ENCODE results near the gene CRK. TPM values are rescaled to one million over a fixed set of nuclear protein-coding genes. Genes with fewer than 3 reads are reported as not detected.

The CRK gene
- total and polyA plus RNA-seq, 2 of the 4 experiments (the other 2 are of a cell fraction) = 57.6 to 100 TPM

DNA sequence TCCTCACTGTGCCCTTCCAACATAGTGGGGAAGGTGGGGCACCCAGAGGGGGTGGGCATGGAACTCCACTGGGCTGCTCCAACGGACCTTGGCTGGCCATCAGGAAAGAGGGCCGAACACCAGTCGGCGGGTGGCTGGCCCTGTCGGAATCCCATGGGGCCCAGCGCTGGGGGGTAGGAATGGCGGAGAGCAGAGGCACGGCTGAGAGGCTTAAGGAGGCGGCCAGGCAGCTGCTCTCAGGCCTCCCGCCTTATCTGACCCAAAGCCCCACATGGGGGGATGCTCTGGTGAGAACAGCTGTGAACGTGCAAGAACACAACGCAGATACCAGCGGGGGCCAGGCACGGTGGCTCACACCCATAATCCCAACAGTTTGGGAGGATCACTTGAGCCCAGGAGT lies 40.8 kb upstream of the CRK start:
- Histone ChIP-seq H2AK9ac (replicated peaks; ENCODE audit: low read depth, low read length, poor library complexity) (peak overlapping the region; percentile 26), H3K79me1 (ENCODE audit: low read depth in 1 of 2, low read length in 2 of 2) (peaks cover 0 to 12% of the 10 kb centered on the region in 2 experiments; a peak in 2 of 4 replicates), H3K9me1 (ENCODE audit: insufficient read depth, low read length) (peaks cover 9% of the 10 kb centered on the region; the same call in 1 of the 2 replicates), H3K4me2 (ENCODE audit: low read depth, low read length) (no peak overlapping the region), H3K14ac (replicated peaks; ENCODE audit: low read depth, low read length) (no peak overlapping the region), H3K18ac (ENCODE audit: low read depth, low read length) (no peak overlapping the region), H2BK20ac (ENCODE audit: low read depth, low read length) (no peak overlapping the region), H3K36me3 (ENCODE audit: control insufficient read depth, insufficient read depth, low read length) (peaks cover 14% of the 10 kb centered on the region), H3K27me3 (ENCODE audit: control insufficient read depth, insufficient read depth, low read length) (no peaks in the 10 kb centered on the region), H3K9ac (ENCODE audit: low read depth, low read length) (no peak overlapping the region), H2BK5ac (ENCODE audit: low read depth, low read length, poor library complexity, severe bottlenecking) (no peak overlapping the region), H3K27ac (ENCODE audit: insufficient read depth, low read length) (no peak overlapping the region), H4K8ac (ENCODE audit: low read depth in 2 of 2, low read length in 2 of 2) (no peak overlapping the region), H2BK15ac (ENCODE audit: low read depth, low read length) (no peak overlapping the region), H3K4me3 (ENCODE audit: insufficient read depth, low read depth, low read length) (no peak overlapping the region), H4K91ac (ENCODE audit: insufficient read depth, low read depth, low read length) (no peak overlapping the region), H3K4me1 (ENCODE audit: control insufficient read depth, insufficient read depth, low read length) (peaks cover 9% of the 10 kb centered on the region), H3K4ac (ENCODE audit: low read depth, low read length) (no peak overlapping the region), H3K9me3 (ENCODE audit: control insufficient read depth, insufficient read depth, low read length) (no peaks in the 10 kb centered on the region), H3K56ac (ENCODE audit: extremely low read depth, insufficient read depth, low read length) (no peak overlapping the region), H4K5ac (ENCODE audit: low read depth, low read length) (no peak overlapping the region), H2BK120ac (ENCODE audit: low read depth, low read length) (no peak overlapping the region), H2AK5ac (ENCODE audit: low read depth, low read length) (no peak overlapping the region), H2AFZ (replicated peaks; ENCODE audit: low read length, poor library complexity) (no peak overlapping the region), H4K20me1 (ENCODE audit: insufficient read depth, low read length) (peaks cover 3% of the 10 kb centered on the region; the same call in 1 of the 2 replicates), H3K23ac (ENCODE audit: low read depth, low read length) (no peak overlapping the region)
- CTCF ChIA-PET = no interaction called here
- ATAC-seq (ENCODE audit: low read depth) = no peak
- intact Hi-C loops (cut with micrococcal nuclease) (no loop called here), in situ Hi-C loops (cut with MboI; ENCODE audit: low sequenced_read_pairs) (no loop called here), dilution Hi-C loops (cut with HindIII; ENCODE audit: low sequenced_read_pairs, unreplicated experiment) (no loop called here)
- DNase-seq = no peak
- POLR2A ChIA-PET (ENCODE audit: unreplicated experiment) = no interaction called here
- TF ChIP-seq, protein P1, sequence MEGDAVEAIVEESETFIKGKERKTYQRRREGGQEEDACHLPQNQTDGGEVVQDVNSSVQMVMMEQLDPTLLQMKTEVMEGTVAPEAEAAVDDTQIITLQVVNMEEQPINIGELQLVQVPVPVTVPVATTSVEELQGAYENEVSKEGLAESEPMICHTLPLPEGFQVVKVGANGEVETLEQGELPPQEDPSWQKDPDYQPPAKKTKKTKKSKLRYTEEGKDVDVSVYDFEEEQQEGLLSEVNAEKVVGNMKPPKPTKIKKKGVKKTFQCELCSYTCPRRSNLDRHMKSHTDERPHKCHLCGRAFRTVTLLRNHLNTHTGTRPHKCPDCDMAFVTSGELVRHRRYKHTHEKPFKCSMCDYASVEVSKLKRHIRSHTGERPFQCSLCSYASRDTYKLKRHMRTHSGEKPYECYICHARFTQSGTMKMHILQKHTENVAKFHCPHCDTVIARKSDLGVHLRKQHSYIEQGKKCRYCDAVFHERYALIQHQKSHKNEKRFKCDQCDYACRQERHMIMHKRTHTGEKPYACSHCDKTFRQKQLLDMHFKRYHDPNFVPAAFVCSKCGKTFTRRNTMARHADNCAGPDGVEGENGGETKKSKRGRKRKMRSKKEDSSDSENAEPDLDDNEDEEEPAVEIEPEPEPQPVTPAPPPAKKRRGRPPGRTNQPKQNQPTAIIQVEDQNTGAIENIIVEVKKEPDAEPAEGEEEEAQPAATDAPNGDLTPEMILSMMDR (conservative IDR thresholded peaks at IDR 0.05; ENCODE audit: low read depth, low read length) = no peak
- TF ChIP-seq RCOR1 (IDR thresholded peaks at IDR 0.05; ENCODE audit: insufficient replicate concordance, low read length) (no peak), MAFK (IDR thresholded peaks at IDR 0.05; ENCODE audit: low read depth, low read length) (no peak)
- no TSS peak for BruUV-seq (replicated peaks)
- WGBS, 2 experiments (ENCODE audit: extremely low coverage in 2 of 2, insufficient read length in 1 of 2) = 100% methylated on average over 5 of the region's 14 CpGs; no CpG with 5 or more reads in 1 of the 2 experiments
